Activated gamma-delta T cell treated with anti-CD3 and anti-CD28 coated beads, Interleukin-2, amount 50 U/mL, for 16 hours (primary cell): ENCODE measurements around the gene DOCK11.

ENCODE experiments used
- DNase-seq: peaks from one replicate; pipeline ENCODE4 v3.0.0-alpha.2; 2020; ENCODE audit warnings: low read depth

DOCK11 gene

GRCh38 chrX:118630848-118631247, 135.2 kb downstream of the DOCK11 start:
- no peak for DNase-seq

- DNase-seq: no peak
These were observed 136.0 kb downstream of the DOCK11 start for GRCh38 chrX:118631586-118631985.

- DNase-seq: no peak
These were observed 137.2 kb downstream of the DOCK11 start for GRCh38 chrX:118632862-118633261.

- no peak for DNase-seq
These were observed 137.9 kb downstream of the DOCK11 start for GRCh38 chrX:118633530-118633929.

GRCh38 chrX:118634336-118634735, 138.7 kb downstream of the DOCK11 start:
- DNase-seq: no peak

GRCh38 chrX:118637997-118638396, 142.4 kb downstream of the DOCK11 start:
- no peak for DNase-seq

- DNase-seq: no peak
These were observed 148.8 kb downstream of the DOCK11 start for GRCh38 chrX:118644378-118644777.

GRCh38 chrX:118652717-118653116, 157.1 kb downstream of the DOCK11 start:
- DNase-seq: no peak

GRCh38 chrX:118654331-118654730, 158.7 kb downstream of the DOCK11 start:
- DNase-seq: no peak

- no peak for DNase-seq
These were observed 160.1 kb downstream of the DOCK11 start for GRCh38 chrX:118655561-118656246.

- no peak for DNase-seq
These were observed 161.8 kb downstream of the DOCK11 start for GRCh38 chrX:118657413-118657812.

GRCh38 chrX:118660085-118660484, 164.5 kb downstream of the DOCK11 start:
- no peak for DNase-seq

GRCh38 chrX:118665204-118665603, 169.6 kb downstream of the DOCK11 start:
- no peak for DNase-seq

GRCh38 chrX:118666521-118666920, 170.9 kb downstream of the DOCK11 start:
- DNase-seq: no peak

GRCh38 chrX:118669435-118669834, 173.8 kb downstream of the DOCK11 start:
- no peak for DNase-seq

- no peak for DNase-seq
These were observed 179.8 kb downstream of the DOCK11 start for GRCh38 chrX:118675326-118675965.

- no peak for DNase-seq
These were observed 180.3 kb downstream of the DOCK11 start for GRCh38 chrX:118675966-118676349.

- DNase-seq: no peak
These were observed 181.7 kb downstream of the DOCK11 start for GRCh38 chrX:118677318-118677717.

GRCh38 chrX:118679290-118679689, 183.7 kb downstream of the DOCK11 start:
- DNase-seq: no peak

GRCh38 chrX:118682258-118683014, 186.8 kb downstream of the DOCK11 start:
- no peak for DNase-seq

- no peak for DNase-seq
These were observed 189.8 kb downstream of the DOCK11 start for GRCh38 chrX:118685393-118685792.

- no peak for DNase-seq
These were observed 193.3 kb downstream of the DOCK11 start for GRCh38 chrX:118688935-118689334.

GRCh38 chrX:118693843-118694242, 198.2 kb downstream of the DOCK11 start:
- no peak for DNase-seq
